Measurements from ENCODE around the gene CACNA2D2. TPM values are rescaled to one million over a fixed set of nuclear protein-coding genes. Genes with fewer than 3 reads are reported as not detected.

Gene CACNA2D2
- total and polyA plus RNA-seq, 2 of the 13 experiments (the other 11 are each of a cell fraction or from before 2014, with no cell fraction given) = not detected

DNA sequence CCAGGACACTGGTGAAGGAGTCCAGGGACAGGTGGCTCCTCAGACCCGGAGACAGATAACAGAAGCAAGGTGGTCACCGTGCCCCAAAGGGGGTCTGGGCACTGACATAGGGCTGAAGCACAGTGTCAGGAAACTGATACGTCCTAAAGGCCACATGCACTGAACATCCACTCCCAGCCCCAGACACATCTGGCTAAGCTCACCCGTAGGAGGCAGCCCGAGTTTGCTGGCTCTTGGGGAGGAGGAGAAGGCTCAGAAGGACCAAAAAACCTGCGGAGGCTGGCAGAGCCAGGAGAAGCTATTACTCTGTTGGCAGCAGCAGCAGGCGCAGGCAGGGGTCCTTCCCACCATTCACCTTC is 1.2 kb downstream of the CACNA2D2 start (continued):
- TF ChIP-seq, protein P1, sequence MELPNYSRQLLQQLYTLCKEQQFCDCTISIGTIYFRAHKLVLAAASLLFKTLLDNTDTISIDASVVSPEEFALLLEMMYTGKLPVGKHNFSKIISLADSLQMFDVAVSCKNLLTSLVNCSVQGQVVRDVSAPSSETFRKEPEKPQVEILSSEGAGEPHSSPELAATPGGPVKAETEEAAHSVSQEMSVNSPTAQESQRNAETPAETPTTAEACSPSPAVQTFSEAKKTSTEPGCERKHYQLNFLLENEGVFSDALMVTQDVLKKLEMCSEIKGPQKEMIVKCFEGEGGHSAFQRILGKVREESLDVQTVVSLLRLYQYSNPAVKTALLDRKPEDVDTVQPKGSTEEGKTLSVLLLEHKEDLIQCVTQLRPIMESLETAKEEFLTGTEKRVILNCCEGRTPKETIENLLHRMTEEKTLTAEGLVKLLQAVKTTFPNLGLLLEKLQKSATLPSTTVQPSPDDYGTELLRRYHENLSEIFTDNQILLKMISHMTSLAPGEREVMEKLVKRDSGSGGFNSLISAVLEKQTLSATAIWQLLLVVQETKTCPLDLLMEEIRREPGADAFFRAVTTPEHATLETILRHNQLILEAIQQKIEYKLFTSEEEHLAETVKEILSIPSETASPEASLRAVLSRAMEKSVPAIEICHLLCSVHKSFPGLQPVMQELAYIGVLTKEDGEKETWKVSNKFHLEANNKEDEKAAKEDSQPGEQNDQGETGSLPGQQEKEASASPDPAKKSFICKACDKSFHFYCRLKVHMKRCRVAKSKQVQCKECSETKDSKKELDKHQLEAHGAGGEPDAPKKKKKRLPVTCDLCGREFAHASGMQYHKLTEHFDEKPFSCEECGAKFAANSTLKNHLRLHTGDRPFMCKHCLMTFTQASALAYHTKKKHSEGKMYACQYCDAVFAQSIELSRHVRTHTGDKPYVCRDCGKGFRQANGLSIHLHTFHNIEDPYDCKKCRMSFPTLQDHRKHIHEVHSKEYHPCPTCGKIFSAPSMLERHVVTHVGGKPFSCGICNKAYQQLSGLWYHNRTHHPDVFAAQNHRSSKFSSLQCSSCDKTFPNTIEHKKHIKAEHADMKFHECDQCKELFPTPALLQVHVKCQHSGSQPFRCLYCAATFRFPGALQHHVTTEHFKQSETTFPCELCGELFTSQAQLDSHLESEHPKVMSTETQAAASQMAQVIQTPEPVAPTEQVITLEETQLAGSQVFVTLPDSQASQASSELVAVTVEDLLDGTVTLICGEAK (IDR thresholded peaks at IDR 0.05) = no peak
- TF ChIP-seq, protein P1 (CRISPR knock-in tag; IDR thresholded peaks at IDR 0.05) = no peak
- no peak for TF ChIP-seq ZNF660 (CRISPR knock-in tag; IDR thresholded peaks at IDR 0.05; ENCODE audit: borderline replicate concordance, low read depth)

Data from HepG2 (cell line).